NK-92 (cell line): ENCODE measurements around the gene BOD1L1.

ENCODE experiments used
- DNase-seq: peaks from one replicate; lab custom pipeline; 2025; ENCODE audit not compliant: unreplicated experiment; lab: John Stamatoyannopoulos, UW

BOD1L1 gene

DNA sequence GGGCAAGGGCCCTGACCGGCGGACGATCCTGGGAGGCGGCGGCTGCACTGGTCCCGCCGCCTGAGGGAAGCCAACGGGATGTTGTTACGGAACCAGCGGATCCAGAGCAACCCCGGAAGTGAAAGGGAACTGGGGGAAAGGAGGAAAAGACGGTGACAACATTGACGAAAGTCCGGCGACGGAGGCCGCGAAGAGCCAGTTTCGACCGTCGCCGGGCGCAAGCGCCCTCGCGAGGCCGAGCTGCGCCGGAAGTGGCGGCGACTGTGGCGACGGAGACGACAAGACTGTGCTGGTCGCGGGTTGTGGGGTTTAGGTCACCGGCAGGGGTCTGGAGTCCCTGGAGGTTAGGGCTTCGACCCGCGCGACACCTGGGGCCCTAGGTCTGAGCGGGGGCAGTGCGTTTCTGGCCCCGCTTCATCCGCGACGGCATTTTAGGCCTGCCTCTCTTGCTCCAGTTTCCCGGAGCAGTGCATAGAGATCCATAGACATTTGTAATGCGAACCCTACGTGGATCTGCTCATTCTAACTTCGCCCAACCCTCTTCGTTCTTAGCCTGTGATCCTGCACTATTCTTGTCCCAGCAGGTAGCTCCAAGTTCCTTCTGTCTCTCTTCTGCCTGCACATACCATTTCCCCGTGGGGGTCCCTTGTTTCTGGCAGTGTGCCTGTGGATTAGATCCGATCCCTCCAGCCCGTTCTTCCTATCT lies at the start of gene BOD1L1:
BOD1L1 (minus strand) TSS at position 120 of the 706 bp plus-strand sequence. CDS start 138 bp downstream, outside the sequence.
- DNase-seq = no peak

- no peak for DNase-seq
Observed at GRCh38 chr4:13674971-13675370, 47.4 kb upstream of the BOD1L1 start.

DNA sequence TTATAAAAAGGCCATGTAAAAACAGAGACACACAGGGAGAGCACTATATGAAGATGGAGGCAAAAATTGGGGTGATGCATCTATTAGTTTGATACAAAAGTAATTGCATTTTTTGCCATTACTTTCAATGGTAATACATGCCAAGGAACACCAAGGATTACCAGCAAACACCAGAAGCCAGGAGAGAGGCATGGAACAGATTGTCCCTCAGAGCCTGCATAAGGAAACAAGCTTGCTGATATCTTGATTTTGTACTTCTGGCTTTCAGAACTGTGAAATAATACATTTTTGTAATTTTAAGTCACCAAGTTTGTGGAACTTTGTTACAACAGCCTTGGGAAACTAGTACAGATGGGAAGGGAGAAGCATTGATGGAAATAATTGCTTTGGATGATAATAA lies 45.6 kb upstream of the BOD1L1 start:
- DNase-seq = no peak

- no peak for DNase-seq
Observed at GRCh38 chr4:13670456-13671160, 43.1 kb upstream of the BOD1L1 start.

DNA sequence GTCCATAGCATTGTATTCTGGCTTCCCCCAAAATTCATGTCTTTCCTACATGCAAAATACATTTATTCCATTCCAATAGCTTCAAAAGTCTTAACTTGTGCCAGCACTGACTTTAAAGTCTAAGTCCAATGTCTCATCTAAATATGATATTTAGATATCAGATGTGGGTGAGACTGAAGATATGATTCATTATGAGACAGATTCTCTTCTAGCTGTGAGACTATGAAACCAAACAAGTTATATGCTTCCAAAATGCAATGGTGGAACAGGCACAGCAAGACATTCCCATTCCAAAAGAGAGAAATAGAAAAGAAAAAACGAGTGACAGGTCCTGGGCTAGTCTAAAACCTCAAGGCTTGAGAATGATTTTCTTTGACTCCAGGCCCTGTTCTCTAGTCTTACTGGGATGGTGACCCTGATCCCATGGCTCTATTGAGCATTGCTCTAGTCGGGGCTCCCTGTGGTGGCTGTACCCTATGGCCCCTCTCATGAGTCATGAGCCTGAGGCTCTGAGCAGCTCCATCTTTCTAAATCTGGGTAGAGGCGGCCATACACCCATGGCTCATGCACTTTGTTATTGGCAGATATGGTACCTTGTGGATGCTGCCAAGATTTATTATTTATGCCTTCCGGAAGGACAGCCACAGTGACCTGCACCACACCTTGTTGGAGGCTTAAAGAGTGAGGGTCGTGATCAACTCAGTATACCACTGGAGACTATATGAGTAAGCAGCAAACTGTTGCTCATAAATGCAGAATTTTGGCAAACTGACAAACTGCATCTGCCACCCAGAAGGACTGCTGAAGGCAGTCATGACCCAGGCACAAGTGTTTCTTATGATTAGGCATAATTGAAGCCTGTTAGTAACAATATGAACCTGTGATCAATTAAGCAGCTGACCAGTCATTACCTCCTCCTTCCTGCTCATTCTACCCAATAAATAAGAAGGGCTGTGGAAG lies 38.5 kb upstream of the BOD1L1 start:
- DNase-seq = no peak

DNA sequence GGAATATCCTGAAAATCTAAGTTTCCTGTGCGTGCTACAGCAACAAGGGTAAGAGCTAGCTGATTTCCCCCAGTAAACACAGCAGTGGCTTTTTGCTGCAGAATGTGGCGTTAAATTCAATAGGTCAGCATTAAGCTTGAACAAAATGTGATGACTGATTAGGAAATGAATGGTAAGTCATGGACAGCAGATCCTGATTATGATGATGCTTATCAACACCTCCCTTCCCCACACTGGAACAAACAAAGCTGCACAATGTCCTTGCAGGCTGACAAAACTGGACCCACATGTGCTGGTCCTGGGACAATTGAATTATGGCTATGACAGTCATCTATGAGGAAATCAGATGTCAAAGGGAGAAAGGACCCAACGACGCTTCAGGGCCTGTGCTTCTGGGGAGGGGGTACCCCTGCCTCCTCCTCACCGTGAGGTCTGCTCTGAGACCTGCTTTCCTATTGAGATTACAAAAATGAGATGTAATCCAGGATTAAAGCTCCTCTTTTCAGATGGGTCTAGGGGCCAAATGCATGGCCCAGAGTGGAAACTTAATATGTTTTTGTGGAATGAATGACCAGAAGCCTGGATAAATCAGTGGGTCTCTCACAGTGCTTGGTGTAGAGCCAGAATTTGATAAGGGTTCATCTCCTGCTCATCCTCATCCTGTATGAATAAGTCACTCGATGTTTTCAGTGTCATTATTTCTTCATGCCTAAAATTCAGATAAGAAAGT lies 32.0 kb upstream of the BOD1L1 start:
- no peak for DNase-seq

- no peak for DNase-seq
Observed at GRCh38 chr4:13656569-13657405, 29.3 kb upstream of the BOD1L1 start.

DNA sequence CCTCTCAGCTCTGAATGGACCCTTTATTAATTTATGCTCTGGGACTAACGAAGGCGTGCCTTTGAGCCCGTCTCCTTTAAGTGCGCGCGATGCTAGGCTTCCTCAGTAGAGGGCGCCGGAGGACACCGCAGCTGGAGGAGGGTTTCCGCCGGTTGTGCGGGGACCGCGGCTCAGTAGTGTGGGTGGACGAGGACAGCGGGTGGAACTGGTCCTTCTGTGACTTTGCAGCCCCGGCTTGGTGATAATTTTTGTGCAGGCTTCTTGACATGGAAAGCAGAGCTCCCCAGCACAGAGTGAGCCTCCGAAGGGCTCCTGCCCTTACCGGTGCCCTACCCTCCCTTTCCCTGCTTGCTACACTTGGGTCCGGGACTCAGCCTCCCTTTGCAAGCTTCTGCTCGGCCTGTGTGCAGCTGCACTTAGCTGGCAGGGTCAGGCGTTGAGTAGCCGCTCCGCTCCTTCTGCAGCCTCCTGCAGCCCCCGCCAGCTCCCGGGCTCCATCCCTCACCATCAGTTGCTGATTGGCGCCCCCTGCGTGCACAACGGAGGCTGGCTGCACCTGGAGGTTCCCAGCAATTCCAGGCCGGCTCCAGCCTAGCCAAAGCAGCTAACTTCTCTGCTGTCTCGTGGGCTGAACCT lies 26.8 kb upstream of the BOD1L1 start:
- DNase-seq = no peak

GRCh38 chr4:13653766-13654161 lies 26.2 kb upstream of the BOD1L1 start:
- no peak for DNase-seq

DNA sequence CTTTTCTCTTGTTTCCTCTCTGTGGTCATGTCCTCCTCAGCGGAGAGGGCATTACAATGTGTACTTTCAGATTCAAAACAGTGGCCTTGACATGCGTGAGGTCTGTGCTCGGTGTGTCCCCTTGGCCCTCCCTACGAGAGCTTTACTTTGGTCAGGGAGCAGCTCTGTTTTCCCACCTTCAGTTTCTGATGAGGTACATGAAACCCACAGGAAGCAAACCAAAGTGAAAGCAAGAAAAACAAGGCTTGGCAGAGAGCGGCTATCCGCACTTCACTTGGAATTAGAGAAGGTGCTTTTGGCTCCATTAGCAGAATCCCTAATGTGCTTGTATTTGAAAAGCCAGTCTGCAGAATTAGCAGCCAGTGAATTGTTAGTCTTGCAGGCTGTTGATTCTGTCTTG lies 19.5 kb upstream of the BOD1L1 start:
- DNase-seq = no peak

DNA sequence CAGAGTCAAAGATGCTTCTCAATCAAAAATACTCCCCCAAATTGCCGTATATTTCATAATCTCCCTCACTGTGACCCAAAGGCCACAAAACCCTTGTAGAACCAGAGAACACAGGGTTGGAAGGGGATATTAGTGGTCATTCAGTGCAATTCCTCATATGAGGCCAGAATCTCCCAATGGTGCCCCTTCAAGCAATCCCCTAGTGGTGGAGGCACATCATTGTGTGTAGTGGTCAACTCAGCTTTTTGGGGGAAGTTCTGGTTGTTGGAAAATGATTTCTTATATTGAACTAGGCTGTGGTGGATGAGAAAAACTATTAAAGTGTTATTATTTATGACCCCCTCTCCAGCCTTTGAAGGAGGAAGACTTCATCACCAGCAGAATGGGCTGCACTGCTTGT lies 17.6 kb upstream of the BOD1L1 start:
- DNase-seq = no peak

- no peak for DNase-seq
Observed at GRCh38 chr4:13642170-13642950, 14.8 kb upstream of the BOD1L1 start.

GRCh38 chr4:13641084-13641483 lies 13.6 kb upstream of the BOD1L1 start:
- DNase-seq = no peak

GRCh38 chr4:13640149-13640940 lies 12.8 kb upstream of the BOD1L1 start:
- DNase-seq = no peak

GRCh38 chr4:13635286-13635799 lies 7.8 kb upstream of the BOD1L1 start:
- DNase-seq = no peak

DNA sequence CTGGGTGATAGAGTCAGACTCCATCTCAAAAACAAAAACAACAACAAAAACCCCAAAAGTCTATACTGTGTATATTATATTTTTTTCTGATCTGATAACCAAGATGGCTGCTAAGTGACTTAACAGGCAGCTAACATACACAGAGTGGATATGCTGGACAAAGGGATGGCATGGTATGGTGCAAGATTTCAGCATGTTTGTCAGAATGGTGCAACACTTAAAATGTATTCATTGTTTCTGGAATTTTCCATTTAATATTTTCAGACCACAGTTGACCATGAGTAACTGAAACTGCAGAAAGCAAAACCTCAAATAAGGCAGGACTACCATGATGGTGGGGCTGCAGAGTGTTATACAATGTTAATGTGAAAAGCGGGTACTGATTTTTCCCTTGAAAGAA lies 6.1 kb upstream of the BOD1L1 start:
- DNase-seq = no peak

DNA sequence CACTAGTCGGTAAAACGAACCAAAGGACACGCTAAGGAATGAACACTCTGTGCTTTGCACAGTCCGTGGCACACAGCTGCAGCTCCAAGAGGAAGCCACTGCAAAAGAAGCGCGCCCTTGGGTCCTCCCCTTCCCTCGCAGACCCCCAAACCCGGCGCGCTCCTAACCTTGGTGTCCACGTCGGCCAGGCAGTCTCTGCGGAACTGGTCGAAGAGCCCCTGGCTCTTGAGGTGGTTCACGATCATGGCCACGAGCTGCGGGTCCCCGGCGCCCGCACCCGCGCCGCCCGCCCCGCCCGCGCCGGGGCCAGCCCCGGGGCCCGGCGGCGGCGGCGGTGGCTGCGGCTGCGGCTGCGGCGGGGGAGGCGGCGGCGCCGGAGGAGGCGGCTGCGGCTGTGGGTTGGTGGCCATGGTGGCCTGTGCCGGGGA lies 333 bp downstream of the BOD1L1 start:
- no peak for DNase-seq
